GM18517 (cell line): ENCODE measurements around the gene MCOLN3.
A peak's percentile ranks its signal among the peaks of the same experiment; 100 is the strongest.

Source experiments
- ATAC-seq: cut with Tn5 transposase; IDR thresholded peaks from one replicate; pipeline ENCODE4 v1.9.1; 2021; ENCODE audit warnings: mild to moderate bottlenecking, moderate library complexity; ENCODE audit not compliant: unreplicated experiment

Gene MCOLN3

GRCh38 chr1:85048296-85049064 lies at the start of gene MCOLN3:
Gene MCOLN3, minus strand, starts transcription at chr1:85048500. Its CDS starts 3,140 bp downstream, at chr1:85045360.
- peak; percentile 59 for ATAC-seq

GRCh38 chr1:85093644-85094043 lies 45.3 kb upstream of the MCOLN3 start:
- no peak for ATAC-seq

GRCh38 chr1:85091671-85092280 lies 43.5 kb upstream of the MCOLN3 start:
- ATAC-seq = no peak

- ATAC-seq = no peak
Observed at GRCh38 chr1:85090225-85090624, 41.9 kb upstream of the MCOLN3 start.

GRCh38 chr1:85089203-85089602 lies 40.9 kb upstream of the MCOLN3 start:
- ATAC-seq = no peak

GRCh38 chr1:85088408-85088784 lies 40.1 kb upstream of the MCOLN3 start:
- ATAC-seq = no peak

GRCh38 chr1:85087659-85088407 lies 39.5 kb upstream of the MCOLN3 start:
- ATAC-seq = no peak

GRCh38 chr1:85085417-85085816 lies 37.1 kb upstream of the MCOLN3 start:
- no peak for ATAC-seq

- no peak for ATAC-seq
Observed at GRCh38 chr1:85078903-85079302, 30.6 kb upstream of the MCOLN3 start.

GRCh38 chr1:85074365-85074964 lies 26.2 kb upstream of the MCOLN3 start:
- no peak for ATAC-seq

GRCh38 chr1:85070972-85071492 lies 22.7 kb upstream of the MCOLN3 start:
- no peak for ATAC-seq

- no peak for ATAC-seq
Observed at GRCh38 chr1:85068846-85069245, 20.5 kb upstream of the MCOLN3 start.

GRCh38 chr1:85065550-85065949 lies 17.2 kb upstream of the MCOLN3 start:
- ATAC-seq = no peak

GRCh38 chr1:85062425-85063026 lies 14.2 kb upstream of the MCOLN3 start:
- no peak for ATAC-seq

- ATAC-seq = peak; percentile 100
Observed at GRCh38 chr1:85061711-85062424, 13.6 kb upstream of the MCOLN3 start.

- no peak for ATAC-seq
Observed at GRCh38 chr1:85060038-85060437, 11.7 kb upstream of the MCOLN3 start.

GRCh38 chr1:85059563-85059962 lies 11.3 kb upstream of the MCOLN3 start:
- no peak for ATAC-seq

GRCh38 chr1:85058786-85059185 lies 10.5 kb upstream of the MCOLN3 start:
- ATAC-seq = no peak

GRCh38 chr1:85058311-85058710 lies 10.0 kb upstream of the MCOLN3 start:
- no peak for ATAC-seq

- ATAC-seq = no peak
Observed at GRCh38 chr1:85054664-85055063, 6.4 kb upstream of the MCOLN3 start.
